Fibroblast of peridontal ligament (primary cell): ENCODE measurements around the gene AFAP1L1.

Experiments used
- DNase-seq: peaks from one replicate; pipeline ENCODE4 v3.0.0-alpha.2; 2010; ENCODE audit errors: extremely low read depth

The AFAP1L1 gene

DNA sequence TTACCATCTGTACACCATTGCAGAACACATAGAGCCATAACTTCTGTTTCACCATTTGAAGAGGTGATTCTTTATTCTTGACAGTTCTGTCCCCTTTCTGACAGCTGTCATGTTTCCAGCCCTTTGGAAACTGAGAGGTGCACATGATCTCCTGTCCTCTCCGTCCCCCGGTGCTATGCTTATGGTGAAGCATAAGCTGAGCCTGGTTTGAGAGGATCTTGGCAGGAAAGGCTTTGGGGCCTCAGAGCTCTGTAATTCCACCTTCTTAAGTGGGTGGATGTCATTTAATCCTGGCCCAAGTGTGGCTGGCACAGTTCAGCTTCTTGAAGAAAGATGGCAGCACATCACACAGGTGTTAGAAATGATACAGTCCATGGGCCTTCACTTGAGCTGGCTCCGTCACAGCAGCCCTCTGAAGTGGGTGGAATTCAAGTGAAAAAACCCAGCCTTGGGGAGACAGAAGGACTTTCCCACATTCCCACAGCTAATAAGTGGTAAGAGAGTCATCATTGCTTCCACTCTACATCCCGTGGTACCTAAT lies 43.0 kb downstream of the AFAP1L1 start:
- DNase-seq, result no peak

DNA sequence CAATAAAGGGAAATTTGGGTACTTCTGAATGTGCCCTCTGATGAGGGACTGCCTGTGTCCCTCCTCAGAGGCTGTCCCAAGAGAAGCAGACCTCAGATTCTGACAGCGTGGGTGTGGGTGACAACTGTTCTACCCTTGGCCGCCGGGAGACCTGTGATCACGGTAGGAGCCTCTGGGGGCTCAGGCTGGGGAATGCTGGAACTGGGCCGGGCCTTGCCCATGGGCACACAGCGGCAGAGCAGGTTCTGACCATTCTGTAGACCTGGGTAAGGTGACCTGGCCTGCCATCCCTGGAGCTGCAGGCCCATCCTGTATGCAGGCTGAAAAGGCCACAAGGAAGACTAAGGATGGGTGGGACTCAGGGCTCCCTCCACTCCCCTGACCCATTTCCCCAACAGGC lies 44.1 kb downstream of the AFAP1L1 start:
- DNase-seq, result no peak

DNA sequence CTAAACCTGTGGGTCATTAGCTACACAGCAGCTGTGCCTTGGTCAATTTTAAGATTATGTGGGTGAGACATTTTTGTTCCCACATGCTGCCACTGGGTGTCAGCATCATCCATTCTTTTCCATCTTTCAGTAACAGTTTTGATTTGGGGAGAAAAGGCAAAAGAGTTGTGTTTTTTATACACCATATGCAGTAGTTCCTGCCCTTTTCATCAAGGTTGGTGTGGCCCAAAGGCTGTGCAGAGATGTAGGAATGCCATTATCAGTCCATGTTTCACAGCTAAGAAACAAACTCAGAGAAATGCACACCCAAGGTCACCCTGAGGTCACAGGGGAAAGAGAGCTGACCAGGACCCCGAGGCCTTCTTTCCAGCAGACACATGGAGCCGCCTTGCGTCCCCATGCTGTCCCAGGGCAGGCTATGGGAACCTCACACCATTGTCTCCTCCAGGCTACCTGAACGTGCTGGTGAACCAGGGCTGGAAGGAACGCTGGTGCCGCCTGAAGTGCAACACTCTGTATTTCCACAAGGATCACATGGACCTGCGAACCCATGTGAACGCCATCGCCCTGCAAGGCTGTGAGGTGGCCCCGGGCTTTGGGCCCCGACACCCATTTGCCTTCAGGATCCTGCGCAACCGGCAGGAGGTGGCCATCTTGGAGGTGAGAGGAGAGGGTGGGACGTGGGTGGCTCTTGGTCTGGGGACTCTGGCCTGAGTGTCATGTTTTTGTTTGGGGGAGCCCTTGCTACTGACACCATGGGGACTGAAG lies 45.8 kb downstream of the AFAP1L1 start:
- peak; percentile 74 for DNase-seq

DNA sequence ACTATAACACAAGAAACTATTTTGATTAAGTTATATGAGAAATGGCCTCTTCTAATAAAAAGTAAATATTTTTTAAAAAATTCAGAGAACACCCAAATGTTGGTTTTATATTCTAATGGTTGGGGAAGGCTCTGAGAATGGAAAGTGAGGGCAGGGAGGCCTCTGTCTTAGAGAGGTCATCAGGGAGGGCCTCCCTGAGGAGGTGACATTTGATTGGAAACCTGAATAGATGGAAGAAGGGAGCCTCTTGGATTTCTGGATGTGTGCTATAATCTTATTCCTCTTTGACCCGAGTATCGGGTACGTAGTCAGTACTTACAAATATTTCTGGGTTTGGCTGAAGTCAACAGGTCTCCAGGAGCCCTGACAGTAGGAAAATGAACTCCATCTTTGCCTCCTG lies 47.5 kb downstream of the AFAP1L1 start:
- no peak for DNase-seq

DNA sequence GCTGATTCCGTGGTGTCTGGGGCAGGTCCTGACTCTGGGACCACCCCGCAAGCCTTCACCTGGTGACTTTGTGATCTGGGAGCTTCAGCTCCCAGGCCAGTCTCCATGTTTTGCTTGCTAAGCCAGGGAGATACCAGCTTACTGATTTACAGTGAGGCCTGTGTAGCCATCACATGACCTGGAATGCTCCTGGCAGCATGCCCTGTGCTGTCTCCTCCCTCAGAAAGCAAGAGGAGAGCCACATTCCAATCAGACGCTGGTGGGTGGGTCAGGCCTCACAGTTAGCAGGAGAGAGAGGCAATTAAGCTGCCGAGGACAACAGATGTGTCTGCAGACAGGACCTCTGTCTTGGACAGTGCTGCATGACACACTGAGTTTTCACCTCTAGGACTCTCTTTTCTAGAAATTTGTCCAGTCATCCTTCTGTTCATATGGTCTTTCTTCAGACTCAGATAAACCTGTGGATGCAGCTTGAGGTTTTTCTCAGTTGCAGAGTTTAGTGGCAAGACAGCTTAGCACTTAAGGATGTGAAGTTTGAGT lies 49.2 kb downstream of the AFAP1L1 start:
- DNase-seq, result peak; percentile 96

DNA sequence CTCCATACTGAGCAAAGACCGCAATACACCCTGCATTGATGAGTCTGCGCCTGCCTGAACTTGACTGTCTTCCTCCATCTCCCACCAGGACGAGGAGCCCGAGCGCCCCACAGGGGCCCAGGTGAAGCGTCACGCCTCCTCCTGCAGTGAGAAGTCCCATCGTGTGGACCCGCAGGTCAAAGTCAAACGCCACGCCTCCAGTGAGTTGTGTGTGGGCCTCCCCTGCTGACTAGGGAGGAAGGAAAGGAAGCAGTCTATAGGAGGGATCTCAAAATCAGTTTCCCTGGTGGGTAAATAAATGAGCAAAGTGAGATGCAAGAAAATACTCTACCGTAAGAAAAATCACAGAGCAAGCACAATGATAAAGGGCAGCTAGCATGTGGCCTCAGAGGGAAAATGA lies 50.9 kb downstream of the AFAP1L1 start:
- DNase-seq, result no peak

DNA sequence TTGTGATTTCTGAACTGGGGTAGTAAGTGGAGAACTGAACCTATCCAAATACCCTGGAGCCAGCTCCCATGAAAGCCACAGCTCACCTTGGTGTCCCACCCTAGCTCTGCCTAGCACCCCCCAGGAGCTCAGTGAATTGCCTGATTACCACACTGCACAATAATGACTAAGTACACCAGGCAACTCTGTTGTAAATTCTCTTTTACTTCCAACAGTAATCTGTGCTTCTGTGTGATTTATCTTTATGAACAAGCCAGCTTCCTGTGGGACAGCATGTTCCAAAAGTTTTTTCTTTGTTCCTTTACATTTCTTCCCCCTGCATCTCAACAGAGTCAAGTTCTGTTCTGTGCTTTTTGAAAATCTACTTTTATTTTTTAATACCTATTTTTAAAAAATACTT lies 51.6 kb downstream of the AFAP1L1 start:
- DNase-seq, result peak; percentile 28

DNA sequence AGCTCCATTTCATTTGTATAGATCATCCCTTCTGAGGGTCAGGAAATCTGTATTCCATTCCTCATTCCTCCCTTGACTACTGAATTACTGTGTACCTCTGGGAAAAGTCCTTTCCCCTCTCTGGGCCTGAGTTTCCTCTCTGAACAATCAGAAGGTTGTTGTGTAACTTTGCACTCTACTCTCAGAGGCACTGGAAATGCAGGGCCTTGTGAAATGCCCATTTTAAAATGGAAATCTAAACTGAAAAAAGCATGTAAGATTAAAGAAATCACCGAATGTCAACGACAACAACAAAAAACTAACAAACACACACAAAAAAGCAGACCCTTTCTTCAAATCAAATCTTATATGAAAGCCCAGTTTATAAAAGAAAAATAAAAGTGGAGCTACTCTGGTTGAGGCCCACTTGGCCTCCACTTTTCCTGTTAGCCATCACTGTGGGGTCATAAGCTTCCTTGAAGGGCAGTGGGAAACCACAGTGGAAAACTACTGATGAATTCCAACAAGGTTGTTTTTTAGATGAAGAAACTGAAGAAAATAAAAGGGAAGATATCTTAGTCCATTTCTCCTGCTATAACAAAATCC lies 52.1 kb downstream of the AFAP1L1 start:
- peak; percentile 64 for DNase-seq

DNA sequence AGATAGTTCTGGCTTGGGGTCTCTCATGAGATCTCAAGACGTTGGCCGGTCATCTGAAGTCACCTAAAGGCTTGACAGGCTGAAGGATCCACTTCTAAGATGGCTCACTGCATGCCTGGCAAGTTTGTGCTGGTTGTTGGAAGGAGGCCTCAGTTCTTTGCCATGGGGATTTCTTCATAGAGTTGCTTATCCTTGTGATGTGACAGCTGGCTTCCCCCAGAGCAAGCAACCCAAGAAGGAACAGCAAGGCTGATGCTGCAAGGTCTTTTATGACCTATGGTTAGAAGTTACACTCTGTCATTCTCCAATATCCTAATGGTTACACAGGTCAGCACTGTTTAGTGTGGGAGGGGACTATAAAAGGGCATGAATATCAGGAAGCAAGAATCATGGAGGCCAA lies 53.0 kb downstream of the AFAP1L1 start:
- no peak for DNase-seq

DNA sequence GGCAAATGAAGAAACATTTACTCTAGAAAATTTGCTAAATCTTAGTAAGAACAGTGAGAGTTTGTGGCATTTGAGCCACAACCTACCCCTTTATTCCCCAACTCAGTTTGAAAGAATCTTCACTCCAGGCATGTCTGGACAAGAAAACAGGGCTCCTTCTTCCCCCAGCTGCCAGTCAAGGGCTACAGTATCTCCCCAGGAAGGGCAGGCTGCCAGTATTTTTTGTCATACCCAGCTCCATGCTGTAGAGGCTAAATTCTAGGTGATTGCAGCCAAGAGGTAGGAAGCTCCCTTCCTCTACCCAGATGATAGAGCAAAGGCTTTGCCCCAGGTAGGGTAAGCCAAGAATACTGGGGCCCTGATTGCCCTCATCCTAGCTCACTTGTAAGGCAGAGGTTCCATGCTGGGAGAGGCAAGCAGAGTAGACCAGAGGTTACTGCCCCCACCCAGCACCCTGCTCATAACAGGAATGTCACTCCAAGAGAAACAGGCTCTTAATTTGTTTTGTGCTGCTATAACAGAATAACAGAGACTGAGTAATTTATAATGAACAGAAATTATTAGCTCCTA lies 53.6 kb downstream of the AFAP1L1 start:
- DNase-seq, result peak; percentile 40

DNA sequence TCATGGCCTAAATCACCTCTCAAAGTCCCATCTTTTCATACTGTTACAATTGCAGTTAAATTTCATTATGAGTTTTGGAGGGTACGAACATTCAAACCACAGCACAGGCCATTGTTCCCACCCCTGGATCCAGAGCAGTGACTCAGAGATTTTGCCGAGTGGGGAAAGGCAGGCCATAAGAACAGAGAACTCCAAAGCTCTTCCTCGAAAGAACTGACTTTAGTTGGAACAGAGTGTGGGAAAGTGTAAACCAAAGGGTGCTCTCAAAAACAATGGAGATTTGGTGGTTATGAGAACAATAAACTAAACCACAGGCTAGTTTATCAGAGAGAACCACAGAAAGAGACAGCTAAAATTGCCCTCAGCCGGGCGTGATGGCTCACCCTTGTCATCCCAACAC lies 54.2 kb downstream of the AFAP1L1 start:
- DNase-seq, result peak; percentile 37

DNA sequence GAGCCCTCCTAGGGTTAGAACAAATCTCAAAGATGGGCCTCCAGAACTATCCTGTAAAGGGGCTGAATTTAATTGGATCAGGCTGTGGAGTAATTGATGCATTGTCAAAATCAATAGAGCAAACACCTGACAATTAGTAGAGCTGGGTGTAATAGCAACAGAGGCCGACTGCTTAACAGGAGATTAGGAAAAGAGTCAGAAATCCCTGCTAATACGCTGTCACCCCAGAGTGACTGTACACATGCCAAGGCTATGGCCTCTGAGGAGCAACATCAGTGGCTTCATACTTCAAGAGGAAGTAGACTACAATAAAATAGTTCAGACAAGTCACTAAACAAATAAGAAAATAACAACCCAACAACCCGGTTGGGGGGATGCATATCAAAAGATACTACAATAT lies 55.0 kb downstream of the AFAP1L1 start:
- no peak for DNase-seq

DNA sequence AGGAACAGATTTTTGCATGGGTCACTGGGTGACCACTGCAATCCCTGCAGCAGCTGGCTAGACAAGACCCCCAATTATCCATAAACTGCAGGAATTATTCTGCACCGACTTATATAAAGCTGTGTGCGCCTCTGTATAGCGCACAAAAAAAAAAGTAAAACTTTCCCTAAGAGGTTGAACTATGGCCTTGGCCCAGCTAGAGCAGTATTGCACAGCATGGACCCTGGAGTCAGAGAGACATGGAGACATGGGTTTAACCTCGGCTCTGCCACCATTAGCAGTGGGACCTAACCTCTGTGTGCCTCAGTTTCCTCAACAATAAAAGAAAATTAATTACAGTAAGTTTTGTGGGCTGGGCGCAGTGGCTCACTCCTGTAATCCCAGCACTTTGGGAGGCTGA lies 56.5 kb downstream of the AFAP1L1 start:
- no peak for DNase-seq

DNA sequence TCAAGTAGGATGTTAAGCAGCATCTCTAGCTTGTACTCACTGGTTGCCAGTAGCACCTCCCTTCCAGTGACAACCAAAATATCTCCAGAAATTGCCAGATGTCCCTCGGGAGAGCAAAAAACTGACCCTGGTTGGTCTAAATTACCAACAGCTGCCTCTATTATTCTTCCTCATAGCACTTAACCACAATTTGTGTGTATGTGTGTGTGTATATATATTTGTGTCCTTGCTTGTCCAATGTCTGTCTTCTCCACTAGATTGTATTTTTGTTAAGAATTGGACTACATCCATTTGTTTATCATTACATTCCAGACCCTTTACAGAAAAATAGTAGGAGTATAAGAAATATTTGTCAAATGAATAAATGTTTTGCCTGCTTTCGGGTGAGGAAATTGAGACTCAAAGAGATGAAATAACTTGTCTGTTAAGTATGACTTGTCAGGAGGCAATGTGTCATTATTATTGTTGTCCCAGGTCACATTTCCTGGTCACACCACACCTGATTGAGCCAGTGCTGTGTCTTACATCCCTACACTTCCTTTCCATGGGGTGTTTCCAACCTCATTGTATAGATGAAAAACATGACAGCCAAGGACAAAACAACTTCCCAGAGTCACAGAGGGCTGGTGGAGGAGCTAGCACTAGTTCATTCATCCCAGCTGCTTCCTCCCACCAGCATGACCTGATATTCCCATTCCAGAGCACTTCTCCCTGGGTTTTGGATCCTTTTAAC lies 62.2 kb downstream of the AFAP1L1 start:
- DNase-seq, result peak; percentile 51

DNA sequence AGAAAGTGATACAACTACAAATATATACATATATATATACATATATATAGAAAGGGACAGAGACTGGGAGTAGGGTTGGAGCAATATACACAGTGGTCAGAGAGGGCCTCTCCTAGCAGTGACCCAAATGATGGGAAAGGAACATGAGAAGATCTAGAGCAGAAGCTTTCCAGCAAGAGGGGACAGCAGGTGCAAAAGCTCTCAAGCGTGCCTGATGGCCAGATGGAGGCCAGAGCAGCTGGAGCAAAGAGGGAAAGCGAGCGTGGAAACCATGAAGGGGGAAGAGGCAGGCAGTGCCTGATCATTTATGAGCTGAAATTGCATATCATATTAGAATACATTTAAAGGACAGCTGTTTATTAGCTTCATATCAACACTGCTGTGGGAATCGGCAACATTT lies 66.1 kb downstream of the AFAP1L1 start:
- DNase-seq, result no peak

DNA sequence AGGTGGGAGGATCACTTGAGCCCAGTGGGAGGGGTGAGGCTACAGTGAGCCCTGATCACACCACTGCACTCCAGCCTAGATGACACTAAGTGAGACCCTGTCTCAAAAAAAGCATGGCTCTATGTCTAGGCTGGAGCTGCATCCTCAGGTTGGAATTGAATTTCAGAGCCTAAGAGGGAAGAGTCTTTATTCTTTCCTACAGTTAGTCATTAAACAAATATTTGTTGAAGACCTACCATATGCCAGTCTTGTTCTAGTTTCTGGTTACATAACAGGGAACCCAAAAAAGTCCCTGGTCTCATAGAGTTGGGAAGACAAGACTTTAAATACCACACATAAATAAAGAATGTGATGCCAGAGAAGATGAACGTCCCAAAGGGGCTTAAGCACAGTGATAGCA lies 66.7 kb downstream of the AFAP1L1 start:
- no peak for DNase-seq

DNA sequence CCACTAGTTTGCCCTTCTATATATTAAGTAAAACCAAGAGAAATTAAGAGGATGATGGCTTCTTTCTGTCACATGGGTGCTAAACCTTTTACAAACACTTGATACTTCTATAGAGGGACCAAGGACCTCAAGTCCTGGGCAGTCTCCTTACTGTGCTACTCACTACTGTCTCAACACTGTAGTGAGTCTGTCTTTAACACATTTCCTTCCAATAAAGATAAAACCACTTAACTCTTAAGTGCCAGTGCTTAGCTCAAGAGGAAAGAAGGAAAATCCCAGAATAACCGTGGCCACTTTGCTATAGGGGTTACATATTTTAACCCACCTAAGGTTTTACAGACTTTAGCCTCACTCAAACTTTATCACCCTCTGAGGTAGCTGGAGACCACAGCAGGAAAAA lies 69.3 kb downstream of the AFAP1L1 start:
- DNase-seq, result no peak

DNA sequence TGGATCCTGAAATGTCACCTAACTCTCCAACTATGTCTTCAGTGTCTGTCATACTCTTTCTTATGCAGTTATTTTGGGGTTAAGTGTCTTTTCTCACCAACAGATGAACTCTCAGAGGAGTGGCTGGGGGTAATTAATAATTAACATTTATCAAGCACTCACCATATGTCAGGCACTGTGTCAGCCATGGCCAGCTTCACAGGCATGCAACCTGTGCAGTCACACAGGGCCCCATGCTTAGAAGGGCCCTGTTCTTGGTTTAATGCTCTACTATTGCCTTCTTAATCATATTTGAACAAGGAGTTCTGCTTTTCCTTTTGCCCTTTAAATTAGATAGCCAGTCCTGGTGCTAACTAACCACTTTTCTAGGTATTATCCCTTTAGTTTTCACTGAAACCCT lies 70.2 kb downstream of the AFAP1L1 start:
- DNase-seq, result no peak

DNA sequence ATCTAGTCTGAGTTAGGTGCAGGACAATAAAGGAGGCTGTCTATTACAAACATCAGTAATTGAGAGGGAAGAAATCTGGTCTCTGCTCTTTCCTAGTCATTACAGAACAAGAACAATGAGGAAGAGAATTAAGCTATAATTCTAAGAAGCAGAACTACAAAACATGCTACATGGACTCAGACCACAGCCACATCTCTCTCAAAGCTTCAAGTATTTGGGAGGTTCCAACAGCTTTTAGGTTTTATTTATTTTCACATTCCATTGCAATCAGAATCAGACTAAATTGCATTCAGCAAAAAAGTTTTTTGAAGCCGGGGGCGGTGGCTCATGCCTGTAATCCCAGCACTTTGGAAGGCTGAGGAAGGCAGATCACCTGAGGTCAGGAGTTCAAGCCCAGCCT lies 72.5 kb downstream of the AFAP1L1 start:
- DNase-seq, result no peak

DNA sequence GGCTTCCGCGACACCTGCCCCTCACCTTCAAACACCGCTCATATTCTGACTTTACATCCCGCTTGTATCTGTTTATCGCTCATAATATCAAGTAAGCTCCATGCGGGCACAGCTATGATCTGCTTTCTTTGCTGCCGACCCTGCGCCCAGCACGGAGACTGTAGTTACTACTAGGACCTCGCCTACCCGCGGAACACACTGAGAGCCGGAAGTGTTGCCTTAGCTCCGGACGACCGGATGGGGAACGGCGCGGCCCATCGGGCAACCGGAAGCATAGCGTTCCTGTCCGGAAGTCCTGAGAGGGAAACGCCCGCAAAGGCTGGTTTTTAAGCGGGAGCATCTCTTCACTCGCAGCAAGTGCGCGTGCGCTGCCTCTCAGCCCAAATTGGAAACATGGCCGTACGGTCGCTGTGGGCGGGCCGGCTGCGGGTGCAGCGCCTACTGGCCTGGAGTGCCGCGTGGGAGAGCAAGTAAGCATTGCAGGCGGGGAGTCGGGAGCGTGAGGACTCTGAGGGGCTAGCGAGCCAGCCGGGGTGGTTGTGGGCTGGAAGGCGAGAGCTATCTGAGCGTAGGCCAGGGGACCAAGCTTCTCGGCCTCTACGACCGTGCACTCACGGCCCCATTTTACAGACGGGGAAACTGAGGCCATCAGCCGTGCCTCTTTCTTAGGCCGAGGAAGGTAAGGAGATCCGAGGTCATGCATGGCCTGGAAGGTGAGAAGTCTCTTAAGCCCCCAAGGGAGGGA lies 73.7 kb downstream of the AFAP1L1 start, which contains the start of gene GRPEL2:
TSS of gene GRPEL2 (plus strand) at position 353 of the 745 bp plus-strand sequence. CDS start at position 394, 41 bp downstream.
- DNase-seq, result peak; percentile 98

DNA sequence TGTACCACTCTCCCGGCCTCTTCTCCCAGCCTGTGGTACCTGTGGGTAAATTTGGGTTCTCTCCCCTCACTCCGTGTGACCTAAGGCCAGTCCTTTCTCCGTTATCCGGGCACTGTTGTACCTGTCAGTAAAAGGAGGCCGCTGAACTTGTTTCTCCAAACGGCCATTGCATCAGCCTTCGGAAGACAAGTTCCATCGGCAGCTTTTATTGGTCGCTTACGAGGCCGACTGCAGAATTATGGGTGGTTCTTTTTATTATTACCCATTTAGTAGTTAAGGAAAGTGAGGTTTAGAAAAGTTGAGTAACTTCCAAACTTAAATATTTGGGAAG lies 74.2 kb downstream of the AFAP1L1 start:
- DNase-seq, result peak; percentile 62
